WTC11 (cell line): ENCODE measurements around the gene SDS. TPM values are rescaled to one million over a fixed set of nuclear protein-coding genes. Genes with fewer than 3 reads are reported as not detected.
A peak's percentile ranks its signal among the peaks of the same experiment; 100 is the strongest.

Source experiments
- ATAC-seq: fragments of 200-7000 bp; cut with Tn5 transposase; 2 replicates; pipeline ENCODE4 v1.10.0; 2021; ENCODE audit warnings: mild to moderate bottlenecking, moderate library complexity
- CTCF ChIA-PET: fragments of 300-600 bp; sonication (Branson Sonifier 250); formaldehyde crosslinking; loops from one replicate; lab custom pipeline; 2021; ENCODE audit warnings: antibody characterized with exemption; lab: Charles Lee
- POLR2A ChIA-PET: fragments of 350-600 bp; sonication (Branson Sonifier 250); formaldehyde crosslinking; loops from one replicate; lab custom pipeline; 2021; ENCODE audit warnings: antibody characterized with exemption; lab: Charles Lee
- DNase-seq: peaks from one replicate; pipeline ENCODE4 v3.0.0; 2021; ENCODE audit warnings: low spot score
- H3K27ac Mint-ChIP-seq: 2 replicates; pipeline ENCODE4 v1.8.0; 2021; ENCODE audit warnings: mixed read lengths
- H3K27me3 Mint-ChIP-seq: 2 replicates; pipeline ENCODE4 v1.8.0; 2021; ENCODE audit warnings: low read depth, mild to moderate bottlenecking, moderate library complexity, mixed read lengths
- H3K36me3 Mint-ChIP-seq: 2 replicates; pipeline ENCODE4 v1.8.0; 2021; ENCODE audit warnings: mixed read lengths
- H3K4me1 Mint-ChIP-seq: 2 replicates; pipeline ENCODE4 v1.8.0; 2022; ENCODE audit warnings: mixed read lengths
- H3K4me3 Mint-ChIP-seq: 2 replicates; pipeline ENCODE4 v1.8.0; 2021; ENCODE audit warnings: mild to moderate bottlenecking, moderate library complexity, mixed read lengths
- H3K9me3 Mint-ChIP-seq: 2 replicates; pipeline ENCODE4 v1.8.0; 2021; ENCODE audit warnings: mixed read lengths
- ARID4B ChIP-seq: sonication (generic); formaldehyde crosslinking; IDR thresholded peaks from 2 replicates; pipeline ENCODE4 v1.8.0; 2023; ENCODE audit warnings: missing genetic modification reagents, mild to moderate bottlenecking, borderline replicate concordance
- CREM ChIP-seq: sonication (generic); formaldehyde crosslinking; IDR thresholded peaks from 2 replicates; pipeline ENCODE4 v1.8.1; 2022; ENCODE audit warnings: mild to moderate bottlenecking, missing genetic modification reagents, moderate library complexity
- E2F5 ChIP-seq: sonication (generic); formaldehyde crosslinking; IDR thresholded peaks from 2 replicates; pipeline ENCODE4 v1.8.1; 2022; ENCODE audit warnings: mild to moderate bottlenecking, moderate library complexity, missing genetic modification reagents
- ELF4 ChIP-seq: sonication (generic); formaldehyde crosslinking; IDR thresholded peaks from 2 replicates; pipeline ENCODE4 v1.8.1; 2022; ENCODE audit warnings: low read depth, mild to moderate bottlenecking, moderate library complexity, missing genetic modification reagents
- ESRRA ChIP-seq: sonication (generic); formaldehyde crosslinking; IDR thresholded peaks from 2 replicates; pipeline ENCODE4 v1.8.1; 2022; ENCODE audit warnings: mild to moderate bottlenecking, missing genetic modification reagents, borderline replicate concordance
- ETV6 ChIP-seq: sonication (generic); formaldehyde crosslinking; IDR thresholded peaks from 2 replicates; pipeline ENCODE4 v1.8.1; 2022; ENCODE audit warnings: mild to moderate bottlenecking, missing genetic modification reagents
- HMGXB4 ChIP-seq: sonication (generic); formaldehyde crosslinking; IDR thresholded peaks from 2 replicates; pipeline ENCODE4 v1.8.1; 2023; ENCODE audit warnings: mild to moderate bottlenecking, moderate library complexity, missing genetic modification reagents
- IRF2 ChIP-seq: sonication (generic); formaldehyde crosslinking; IDR thresholded peaks from 2 replicates; pipeline ENCODE4 v1.8.0; 2022; ENCODE audit warnings: low read depth, missing genetic modification reagents, borderline replicate concordance
- JUN ChIP-seq: sonication (generic); formaldehyde crosslinking; IDR thresholded peaks from 2 replicates; pipeline ENCODE4 v1.8.0; 2023; ENCODE audit warnings: mild to moderate bottlenecking, missing genetic modification reagents
- KAT7 ChIP-seq: sonication (generic); formaldehyde crosslinking; IDR thresholded peaks from 2 replicates; pipeline ENCODE4 v1.8.1; 2023; ENCODE audit warnings: missing genetic modification reagents, mild to moderate bottlenecking, borderline replicate concordance
- MAX ChIP-seq: sonication (generic); formaldehyde crosslinking; IDR thresholded peaks from 2 replicates; pipeline ENCODE4 v1.8.0; 2022; ENCODE audit warnings: mild to moderate bottlenecking, missing genetic modification reagents
- MLX ChIP-seq: sonication (generic); formaldehyde crosslinking; IDR thresholded peaks from 2 replicates; pipeline ENCODE4 v1.8.1; 2023; ENCODE audit warnings: mild to moderate bottlenecking, missing genetic modification reagents, moderate library complexity
- NFYB ChIP-seq: sonication (generic); formaldehyde crosslinking; conservative IDR thresholded peaks from 2 replicates; pipeline ENCODE4 v1.8.0; 2022; ENCODE audit warnings: low read depth, missing genetic modification reagents
- TCF7 ChIP-seq: sonication (generic); formaldehyde crosslinking; IDR thresholded peaks from 2 replicates; pipeline ENCODE4 v1.8.0; 2022; ENCODE audit warnings: mild to moderate bottlenecking, low read depth, missing genetic modification reagents, moderate library complexity
- TEAD1 ChIP-seq: sonication (generic); formaldehyde crosslinking; IDR thresholded peaks from 2 replicates; pipeline ENCODE4 v1.8.0; 2022; ENCODE audit warnings: mild to moderate bottlenecking, missing genetic modification reagents
- TEAD4 ChIP-seq: sonication (generic); formaldehyde crosslinking; IDR thresholded peaks from 2 replicates; pipeline ENCODE4 v1.8.0; 2022; ENCODE audit warnings: mild to moderate bottlenecking, missing genetic modification reagents
- USF2 ChIP-seq: sonication (generic); formaldehyde crosslinking; IDR thresholded peaks from 2 replicates; pipeline ENCODE4 v1.8.1; 2023; ENCODE audit warnings: mild to moderate bottlenecking, missing genetic modification reagents, moderate library complexity
- ZNF121 ChIP-seq: sonication (generic); formaldehyde crosslinking; IDR thresholded peaks from 2 replicates; pipeline ENCODE4 v1.8.0; 2023; ENCODE audit warnings: missing genetic modification reagents
- ZNF138 ChIP-seq: sonication (generic); formaldehyde crosslinking; conservative IDR thresholded peaks from 2 replicates; pipeline ENCODE4 v1.8.1; 2022; ENCODE audit warnings: mild to moderate bottlenecking, moderate library complexity, missing genetic modification reagents
- ZNF219 ChIP-seq: sonication (generic); formaldehyde crosslinking; IDR thresholded peaks from 2 replicates; pipeline ENCODE4 v1.8.0; 2023; ENCODE audit warnings: missing genetic modification reagents, mild to moderate bottlenecking, borderline replicate concordance
- ZNF232 ChIP-seq: sonication (generic); formaldehyde crosslinking; IDR thresholded peaks from 2 replicates; pipeline ENCODE4 v1.8.0; 2022; ENCODE audit warnings: mild to moderate bottlenecking, missing genetic modification reagents
- ZNF263 ChIP-seq: sonication (generic); formaldehyde crosslinking; IDR thresholded peaks from 2 replicates; pipeline ENCODE4 v1.8.1; 2022; ENCODE audit warnings: low read depth, mild to moderate bottlenecking, moderate library complexity, missing genetic modification reagents
- ZNF532 ChIP-seq: fragments of 250-450 bp; sonication (Bioruptor Pico); IDR thresholded peaks from 2 replicates; pipeline ENCODE4 v1.9.0; 2021; ENCODE audit warnings: mild to moderate bottlenecking, borderline replicate concordance
- total RNA-seq: library from RNA; stranded (reverse); gene quantifications from 3 replicates; pipeline ENCODE4 v1.2.3, GENCODE V29; 2021

The SDS gene
- total RNA-seq, 1 experiment from 2014 or later, result 0.31 TPM

- CTCF ChIA-PET, result interaction anchor here (0.6 to 4.4 kb wide), 7 partner anchors 10 to 98 kb away, joined by 3 to 26 read pairs (median 4); no protein-coding TSS in a partner anchor
- TF ChIP-seq ZNF219 (CRISPR knock-in tag) (peak; percentile 71; the same call in 1 of the 2 replicates), ARID4B (CRISPR knock-in tag) (peak; percentile 73), ZNF263 (CRISPR knock-in tag) (peak; percentile 52; the same call in 1 of the 2 replicates), NFYB (CRISPR knock-in tag) (0 out of 2 replicates have a peak, but pooled peaks have one; percentile 9), ZNF232 (CRISPR knock-in tag) (peak; percentile 45; the same call in 1 of the 2 replicates), IRF2 (CRISPR knock-in tag) (no peak), ZNF532 (CRISPR knock-in tag) (no peak), ZNF138 (CRISPR knock-in tag) (no peak), ELF4 (CRISPR knock-in tag) (no peak), USF2 (CRISPR knock-in tag) (peak; percentile 98), MAX (CRISPR knock-in tag) (peak; percentile 59; the same call in 1 of the 2 replicates), ETV6 (peak; percentile 74; the same call in 1 of the 2 replicates), HMGXB4 (CRISPR knock-in tag) (peak; percentile 78), MLX (CRISPR knock-in tag) (0 out of 2 replicates have a peak, but pooled peaks have one; percentile 80), E2F5 (CRISPR knock-in tag) (peak; percentile 76), TCF7 (peak; percentile 80; the same call in 1 of the 2 replicates), JUN (CRISPR knock-in tag) (peak; percentile 82), KAT7 (peak; percentile 97), TEAD4 (0 out of 2 replicates have a peak, but pooled peaks have one; percentile 35), ZNF121 (CRISPR knock-in tag) (no peak), ESRRA (CRISPR knock-in tag) (peak; percentile 75), CREM (CRISPR knock-in tag) (peak; percentile 84), TEAD1 (CRISPR knock-in tag) (peak; percentile 63; the same call in 1 of the 2 replicates)
Measured at GRCh38 chr12:113358381-113359132, 45.1 kb downstream of the SDS start, which contains the start of gene PLBD2. Gene PLBD2 (plus strand): TSS chr12:113358587. CDS start chr12:113358601, 14 bp downstream.

More at GRCh38 chr12:113358381-113359132, 45.1 kb downstream of the SDS start, which contains the start of gene PLBD2:
- Mint-ChIP-seq H3K4me3 (peak within 1 kb of the TSS; percentile 88), H3K27ac (peak within 1 kb of the TSS; percentile 78), H3K9me3 (no peaks in the 10 kb centered on the region), H3K36me3 (no peaks in the 10 kb centered on the region), H3K4me1 (peaks cover 18% of the 10 kb centered on the region), H3K27me3 (no peaks in the 10 kb centered on the region)
- ATAC-seq (peak; percentile 95), DNase-seq (peak; percentile 95)
- POLR2A ChIA-PET, result interaction anchor here (0.6 to 1.2 kb wide), 4 partner anchors 9 to 67 kb away, joined by 3 to 4 read pairs (median 4); no protein-coding TSS in a partner anchor
